ENCODE data around the gene TTLL12. TPM values are rescaled to one million over a fixed set of nuclear protein-coding genes. Genes with fewer than 3 reads are reported as not detected.

Gene TTLL12
- total and polyA plus RNA-seq, 2 donors from 2014 or later: 11.5 to 26.3 TPM

DNA sequence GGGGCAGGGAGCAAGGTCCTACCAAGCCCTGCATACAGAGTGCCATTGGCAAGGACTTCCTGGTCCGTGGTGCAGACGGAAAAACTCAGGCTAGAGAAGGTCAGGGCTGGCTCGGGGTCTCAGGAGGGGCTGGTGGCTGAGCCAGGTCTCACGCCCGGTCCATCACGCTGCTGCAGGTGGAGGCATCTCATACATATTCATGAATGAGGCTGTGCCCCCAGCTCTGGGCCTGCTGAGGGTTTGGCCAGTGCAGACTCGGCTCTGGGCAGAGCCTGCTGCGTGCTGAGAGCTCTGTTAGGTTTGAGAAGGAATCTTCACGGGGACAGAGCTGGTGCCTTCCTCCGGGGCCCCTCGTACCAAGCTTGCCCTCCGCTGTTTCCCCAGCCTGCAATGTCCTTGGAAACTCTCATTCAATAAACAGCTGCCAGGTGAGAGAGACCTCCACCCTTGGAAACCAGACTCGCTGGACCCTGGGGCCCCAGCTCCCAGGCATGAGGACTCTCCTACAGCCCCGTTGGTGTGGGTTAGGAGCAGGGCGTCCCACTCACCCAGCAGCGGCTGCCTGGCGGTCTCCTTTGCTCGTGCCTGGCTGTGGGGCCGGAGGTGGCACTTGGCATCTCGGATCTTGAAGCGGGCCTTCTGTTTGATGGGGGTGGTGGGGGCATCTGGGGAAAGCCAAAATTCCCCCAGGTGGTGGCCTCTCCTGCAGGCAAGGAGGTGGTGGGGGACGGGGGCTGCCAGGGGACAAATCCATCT lies 33.9 kb upstream of the TTLL12 start:
- Histone ChIP-seq H3K27me3 (ENCODE audit: control insufficient read depth, insufficient read depth, low read length) (no peaks in the 10 kb centered on the region), H3K27ac (ENCODE audit: low read depth in 2 of 2, low read length in 2 of 2) (no peak overlapping the region), H3K9ac (ENCODE audit: low read length in 3 of 3) (no peak overlapping the region), H3K4me1 (ENCODE audit: control insufficient read depth in 2 of 3, insufficient read depth in 2 of 3, low read depth in 1 of 3, low read length in 3 of 3) (peaks cover 0 to 6% (median 0%) of the 10 kb centered on the region in 3 donors), H3K4me3 (ENCODE audit: low read length in 3 of 3) (no peak overlapping the region), H3K9me3 (ENCODE audit: control insufficient read depth in 2 of 3, insufficient read depth in 1 of 3, low read length in 3 of 3) (no peaks in the 10 kb centered on the region), H3K36me3 (ENCODE audit: control insufficient read depth in 2 of 3, insufficient read depth in 3 of 3, low read length in 3 of 3) (no peaks in the 10 kb centered on the region)
- intact Hi-C loops (cut with DNase I): no loop called here
- TF ChIP-seq, protein P1, sequence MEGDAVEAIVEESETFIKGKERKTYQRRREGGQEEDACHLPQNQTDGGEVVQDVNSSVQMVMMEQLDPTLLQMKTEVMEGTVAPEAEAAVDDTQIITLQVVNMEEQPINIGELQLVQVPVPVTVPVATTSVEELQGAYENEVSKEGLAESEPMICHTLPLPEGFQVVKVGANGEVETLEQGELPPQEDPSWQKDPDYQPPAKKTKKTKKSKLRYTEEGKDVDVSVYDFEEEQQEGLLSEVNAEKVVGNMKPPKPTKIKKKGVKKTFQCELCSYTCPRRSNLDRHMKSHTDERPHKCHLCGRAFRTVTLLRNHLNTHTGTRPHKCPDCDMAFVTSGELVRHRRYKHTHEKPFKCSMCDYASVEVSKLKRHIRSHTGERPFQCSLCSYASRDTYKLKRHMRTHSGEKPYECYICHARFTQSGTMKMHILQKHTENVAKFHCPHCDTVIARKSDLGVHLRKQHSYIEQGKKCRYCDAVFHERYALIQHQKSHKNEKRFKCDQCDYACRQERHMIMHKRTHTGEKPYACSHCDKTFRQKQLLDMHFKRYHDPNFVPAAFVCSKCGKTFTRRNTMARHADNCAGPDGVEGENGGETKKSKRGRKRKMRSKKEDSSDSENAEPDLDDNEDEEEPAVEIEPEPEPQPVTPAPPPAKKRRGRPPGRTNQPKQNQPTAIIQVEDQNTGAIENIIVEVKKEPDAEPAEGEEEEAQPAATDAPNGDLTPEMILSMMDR (IDR thresholded peaks at IDR 0.05; ENCODE audit: borderline replicate concordance, extremely low read depth, insufficient read depth): no peak
- FAIRE-seq (no peak), DNase-seq (no peak)

DNA sequence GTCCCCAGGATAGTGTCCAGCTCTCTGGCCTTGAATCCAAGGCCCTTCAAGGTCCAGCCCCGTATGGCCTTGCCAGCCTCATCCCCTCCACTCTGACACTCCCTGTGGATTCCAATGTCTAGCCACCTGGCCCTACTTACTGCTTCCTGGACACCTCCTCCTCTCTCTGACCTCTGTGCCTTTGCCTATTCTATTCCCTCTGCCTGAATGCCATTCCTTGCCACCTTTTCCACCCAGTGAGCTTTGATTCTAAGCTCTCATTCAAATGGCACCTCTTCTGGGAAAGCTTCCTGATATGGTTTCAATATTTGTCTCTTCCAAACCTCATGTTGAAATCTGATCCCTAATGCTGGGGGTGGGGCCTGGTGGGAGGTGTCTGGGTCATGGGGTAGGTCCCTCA lies 31.9 kb upstream of the TTLL12 start:
- intact Hi-C loops (cut with DNase I): no loop called here
- H3K27me3 ChIP-seq (ENCODE audit: control insufficient read depth, insufficient read depth, low read length): no peaks in the 10 kb centered on the region
- no peak overlapping the region for H3K9ac ChIP-seq (ENCODE audit: low read length in 3 of 3)
- FAIRE-seq (no peak), DNase-seq (no peak)
- peaks cover 0 to 6% (median 0%) of the 10 kb centered on the region in 3 donors for H3K4me1 ChIP-seq (ENCODE audit: control insufficient read depth in 2 of 3, insufficient read depth in 2 of 3, low read depth in 1 of 3, low read length in 3 of 3)
- H3K36me3 ChIP-seq (ENCODE audit: control insufficient read depth in 2 of 3, insufficient read depth in 3 of 3, low read length in 3 of 3): no peaks in the 10 kb centered on the region
- H3K9me3 ChIP-seq (ENCODE audit: control insufficient read depth in 2 of 3, insufficient read depth in 1 of 3, low read length in 3 of 3): no peaks in the 10 kb centered on the region
- no peak overlapping the region for H3K4me3 ChIP-seq (ENCODE audit: low read length in 3 of 3)
- no peak overlapping the region for H3K27ac ChIP-seq (ENCODE audit: low read depth in 2 of 2, low read length in 2 of 2)
- TF ChIP-seq, protein P1 (IDR thresholded peaks at IDR 0.05; ENCODE audit: borderline replicate concordance, extremely low read depth, insufficient read depth): no peak

DNA sequence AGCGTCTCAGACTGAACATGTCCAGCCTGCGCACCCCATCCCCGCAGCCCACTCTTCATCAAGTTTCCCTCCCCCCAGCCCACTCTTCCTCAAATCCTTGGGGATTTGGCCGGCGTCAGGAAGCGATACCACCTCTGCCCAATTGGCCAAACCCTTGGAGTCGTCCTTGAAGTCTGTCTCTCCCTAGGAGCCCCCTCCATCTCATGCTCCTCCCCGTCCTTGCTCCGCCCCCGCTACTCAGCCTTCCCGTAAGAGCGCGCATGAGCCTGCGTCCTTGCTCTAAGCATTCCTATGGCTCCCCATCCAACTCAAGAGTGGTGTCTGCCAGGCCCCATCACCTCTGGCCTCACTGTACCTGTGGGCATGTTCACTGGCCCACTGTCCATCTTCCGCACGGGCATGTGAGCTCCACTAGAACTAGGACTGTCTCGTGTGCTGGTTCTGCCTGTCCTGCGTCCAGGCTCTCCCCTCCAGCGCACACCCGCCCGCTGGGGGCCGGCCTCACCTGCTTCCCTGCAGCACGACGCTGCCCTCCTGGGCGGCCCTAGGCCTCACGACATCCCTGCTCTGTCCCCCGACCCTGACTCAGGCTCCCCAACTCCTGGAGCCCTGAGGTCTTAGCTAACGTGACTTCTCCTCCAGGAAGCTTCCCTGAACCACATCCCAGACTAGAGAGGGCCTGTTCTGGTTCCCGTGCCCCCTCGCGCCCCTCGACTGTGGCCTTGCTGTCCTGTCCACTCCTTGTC lies 30.5 kb upstream of the TTLL12 start:
- no peaks in the 10 kb centered on the region for H3K27me3 ChIP-seq (ENCODE audit: control insufficient read depth, insufficient read depth, low read length)
- TF ChIP-seq, protein P1 (IDR thresholded peaks at IDR 0.05; ENCODE audit: borderline replicate concordance, extremely low read depth, insufficient read depth): no peak
- no peak overlapping the region for H3K27ac ChIP-seq (ENCODE audit: low read depth in 2 of 2, low read length in 2 of 2)
- no peaks in the 10 kb centered on the region for H3K9me3 ChIP-seq (ENCODE audit: control insufficient read depth in 2 of 3, insufficient read depth in 1 of 3, low read length in 3 of 3)
- intact Hi-C loops (cut with DNase I): no loop called here
- no peaks in the 10 kb centered on the region for H3K36me3 ChIP-seq (ENCODE audit: control insufficient read depth in 2 of 3, insufficient read depth in 3 of 3, low read length in 3 of 3)
- FAIRE-seq (no peak), DNase-seq (no peak)
- H3K9ac ChIP-seq (ENCODE audit: low read length in 3 of 3): no peak overlapping the region
- peaks cover 0 to 5% (median 0%) of the 10 kb centered on the region in 3 donors for H3K4me1 ChIP-seq (ENCODE audit: control insufficient read depth in 2 of 3, insufficient read depth in 2 of 3, low read depth in 1 of 3, low read length in 3 of 3)
- H3K4me3 ChIP-seq (ENCODE audit: low read length in 3 of 3): no peak overlapping the region
